Bronchial epithelial cell (primary cell): ENCODE data around the gene INPP5F. TPM values are rescaled to one million over a fixed set of nuclear protein-coding genes. Genes with fewer than 3 reads are reported as not detected.

Experiments used
- DNase-seq: peaks from one replicate; pipeline ENCODE4 v3.0.0-alpha.2; 2010; ENCODE audit warnings: low read depth
- FAIRE-seq: peaks from 2 replicates; lab custom pipeline; 2011; peaks lifted over from hg19 to GRCh38; lab: Jason Lieb, UNC
- H3K27me3 ChIP-seq: 2 replicates; pipeline ENCODE4 v1.5.1; 2011; ENCODE audit warnings: low read length; ENCODE audit not compliant: control insufficient read depth, insufficient read depth
- H3K36me3 ChIP-seq: 2 replicates; pipeline ENCODE4 v1.5.1; 2011; ENCODE audit warnings: low read length; ENCODE audit not compliant: control insufficient read depth, insufficient read depth
- H3K4me3 ChIP-seq: 2 replicates; pipeline ENCODE4 v1.5.1; 2011; ENCODE audit warnings: mild to moderate bottlenecking, low read depth, low read length, control low read depth
- CTCF ChIP-seq: IDR thresholded peaks from 2 replicates; pipeline ENCODE4 v1.5.1; 2011; ENCODE audit warnings: mild to moderate bottlenecking, moderate library complexity, low read length, control low read depth, inconsistent platforms; ENCODE audit not compliant: insufficient read depth, severe bottlenecking
- total RNA-seq: library from RNA; depleted of rRNA; stranded (reverse); fragments of >200 nt; gene quantifications from 2 replicates; pipeline ENCODE4 v1.2.1, GENCODE V29; 2014

The INPP5F gene
- total RNA-seq, 1 donor from 2014 or later: 11.6 TPM

GRCh38 chr10:119742947-119743648, 17.2 kb downstream of the INPP5F start:
- no peak for FAIRE-seq
- no peak for DNase-seq
- Histone ChIP-seq H3K4me3 (no peak overlapping the region), H3K36me3 (no peaks in the 10 kb centered on the region), H3K27me3 (no peaks in the 10 kb centered on the region)
- no peak for TF ChIP-seq CTCF

GRCh38 chr10:119747940-119748339, 22.1 kb downstream of the INPP5F start:
- no peak for TF ChIP-seq CTCF
- no peak for DNase-seq
- FAIRE-seq: no peak

GRCh38 chr10:119748871-119749270, 23.0 kb downstream of the INPP5F start:
- TF ChIP-seq CTCF: no peak

More at GRCh38 chr10:119747940-119748339, 22.1 kb downstream of the INPP5F start:
- Histone ChIP-seq H3K4me3 (no peak overlapping the region), H3K36me3 (no peaks in the 10 kb centered on the region), H3K27me3 (no peaks in the 10 kb centered on the region)

GRCh38 chr10:119749455-119749854, 23.6 kb downstream of the INPP5F start:
- no peak for FAIRE-seq
- no peak for DNase-seq
- no peaks in the 10 kb centered on the region for H3K36me3 ChIP-seq
- no peak for TF ChIP-seq CTCF
- H3K4me3 ChIP-seq: no peak overlapping the region
- H3K27me3 ChIP-seq: no peaks in the 10 kb centered on the region

More at GRCh38 chr10:119748871-119749270, 23.0 kb downstream of the INPP5F start:
- Histone ChIP-seq H3K4me3 (no peak overlapping the region), H3K27me3 (no peaks in the 10 kb centered on the region), H3K36me3 (no peaks in the 10 kb centered on the region)
- no peak for DNase-seq
- no peak for FAIRE-seq

- DNase-seq: peak; percentile 56
- Histone ChIP-seq H3K4me3 (no peak overlapping the region), H3K36me3 (no peaks in the 10 kb centered on the region), H3K27me3 (no peaks in the 10 kb centered on the region)
- no peak for FAIRE-seq
- peak; percentile 90 for TF ChIP-seq CTCF
These were observed 24.8 kb downstream of the INPP5F start for GRCh38 chr10:119750391-119751230.
